ENCODE results near the gene FGF8. TPM values are rescaled to one million over a fixed set of nuclear protein-coding genes. Genes with fewer than 3 reads are reported as not detected.
A peak's percentile ranks its signal among the peaks of the same experiment; 100 is the strongest.

FGF8 gene
- total and polyA plus RNA-seq, 2 of the 13 experiments (the other 11 are each of a cell fraction or from before 2014, with no cell fraction given): not detected

GRCh38 chr10:101726115-101726387, 49.9 kb downstream of the FGF8 start (continued):
- TF ChIP-seq SALL2 (CRISPR knock-in tag; IDR thresholded peaks at IDR 0.05) (no peak), ZMAT3 (CRISPR knock-in tag; conservative IDR thresholded peaks at IDR 0.05) (no peak), SIN3A (IDR thresholded peaks at IDR 0.05; ENCODE audit: borderline replicate concordance, low read depth, low read length) (no peak), ERF (CRISPR knock-in tag; IDR thresholded peaks at IDR 0.05) (no peak), KDM1A (CRISPR knock-in tag; IDR thresholded peaks at IDR 0.05) (no peak), JARID2 (CRISPR knock-in tag; IDR thresholded peaks at IDR 0.05; ENCODE audit: insufficient replicate concordance) (no peak)
- TF ChIP-seq, protein P1, sequence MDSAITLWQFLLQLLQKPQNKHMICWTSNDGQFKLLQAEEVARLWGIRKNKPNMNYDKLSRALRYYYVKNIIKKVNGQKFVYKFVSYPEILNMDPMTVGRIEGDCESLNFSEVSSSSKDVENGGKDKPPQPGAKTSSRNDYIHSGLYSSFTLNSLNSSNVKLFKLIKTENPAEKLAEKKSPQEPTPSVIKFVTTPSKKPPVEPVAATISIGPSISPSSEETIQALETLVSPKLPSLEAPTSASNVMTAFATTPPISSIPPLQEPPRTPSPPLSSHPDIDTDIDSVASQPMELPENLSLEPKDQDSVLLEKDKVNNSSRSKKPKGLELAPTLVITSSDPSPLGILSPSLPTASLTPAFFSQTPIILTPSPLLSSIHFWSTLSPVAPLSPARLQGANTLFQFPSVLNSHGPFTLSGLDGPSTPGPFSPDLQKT (CRISPR knock-in tag; IDR thresholded peaks at IDR 0.05; ENCODE audit: borderline replicate concordance): no peak

DNA sequence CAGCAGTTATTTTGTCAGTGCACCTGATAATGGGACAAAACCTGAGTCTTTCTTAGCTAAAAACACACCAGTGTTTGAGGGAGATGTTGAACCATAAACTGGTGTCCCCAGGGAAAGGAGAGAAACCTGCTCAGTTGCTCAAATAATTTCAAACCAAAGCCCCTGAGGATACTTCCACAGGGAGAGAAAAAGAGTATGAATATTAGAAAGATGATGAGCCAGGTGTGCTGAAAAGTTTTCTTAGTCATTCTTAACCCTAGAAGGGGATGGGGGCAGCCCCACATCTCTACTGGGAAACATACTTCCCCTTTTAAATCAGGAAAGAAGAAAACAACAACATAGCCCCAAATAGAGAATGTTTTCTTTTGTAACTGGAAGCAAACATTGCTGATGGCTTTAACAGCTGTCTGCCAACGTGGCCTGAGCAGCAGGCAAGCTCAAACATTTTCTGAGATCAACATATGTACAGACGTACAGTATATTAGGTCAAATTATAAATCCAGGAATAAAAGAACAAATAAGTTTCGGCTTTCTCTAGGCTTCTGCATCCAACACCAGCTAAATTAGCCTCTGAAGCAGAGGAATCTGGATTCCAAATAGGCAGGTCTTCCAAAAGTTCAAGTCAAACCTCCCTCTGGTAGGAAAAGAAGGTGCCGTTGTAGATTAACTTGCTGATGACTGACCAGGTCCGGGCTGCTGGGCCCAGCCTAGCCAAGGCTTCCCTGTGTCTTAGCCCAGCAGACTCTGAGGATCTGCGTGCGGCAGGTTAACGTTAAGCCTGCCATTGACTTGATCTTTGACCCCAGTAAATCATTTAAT, 50.4 kb downstream of the FGF8 start:
- Histone ChIP-seq H3K4me1 (ENCODE audit: insufficient read depth, low read length) (peaks cover 18% of the 10 kb centered on the region), H3K79me2 (ENCODE audit: insufficient read depth, low read length) (no peaks in the 10 kb centered on the region), H4K20me1 (ENCODE audit: insufficient read depth, low read length) (no peaks in the 10 kb centered on the region), H3K27me3 (ENCODE audit: control insufficient read depth in 1 of 2, insufficient read depth in 2 of 2, low read length in 2 of 2) (peaks cover 0 to 6% of the 10 kb centered on the region in 2 experiments; a peak in 1 of 5 replicates), H3K9ac (ENCODE audit: insufficient read depth, low read depth, low read length) (no peak overlapping the region), H3K4me3 (replicated peaks in 1 of 3; ENCODE audit: insufficient read depth in 1 of 3, low read depth in 2 of 3, low read length in 3 of 3) (no peak overlapping the region; a peak in 1 of 6 replicates), H3K4me2 (ENCODE audit: low read depth, low read length) (peak overlapping the region; percentile 21), H3K27ac (ENCODE audit: extremely low read length, insufficient read depth, low read length) (no peak overlapping the region), H2AFZ (ENCODE audit: low read length) (no peak overlapping the region), H3K36me3 (replicated peaks in 1 of 2; ENCODE audit: control insufficient read depth in 1 of 2, insufficient read depth in 2 of 2, low read length in 2 of 2) (no peaks in the 10 kb centered on the region), H3K9me3 (ENCODE audit: low read length) (no peaks in the 10 kb centered on the region)
- TF ChIP-seq RELA (CRISPR knock-in tag; IDR thresholded peaks at IDR 0.05) (no peak), ATF3 (CRISPR knock-in tag; IDR thresholded peaks at IDR 0.05) (no peak), ZZZ3 (CRISPR knock-in tag; IDR thresholded peaks at IDR 0.05; ENCODE audit: borderline replicate concordance) (no peak), CAMTA2 (CRISPR knock-in tag; IDR thresholded peaks at IDR 0.05; ENCODE audit: borderline replicate concordance) (no peak)
- TF ChIP-seq, protein P2, sequence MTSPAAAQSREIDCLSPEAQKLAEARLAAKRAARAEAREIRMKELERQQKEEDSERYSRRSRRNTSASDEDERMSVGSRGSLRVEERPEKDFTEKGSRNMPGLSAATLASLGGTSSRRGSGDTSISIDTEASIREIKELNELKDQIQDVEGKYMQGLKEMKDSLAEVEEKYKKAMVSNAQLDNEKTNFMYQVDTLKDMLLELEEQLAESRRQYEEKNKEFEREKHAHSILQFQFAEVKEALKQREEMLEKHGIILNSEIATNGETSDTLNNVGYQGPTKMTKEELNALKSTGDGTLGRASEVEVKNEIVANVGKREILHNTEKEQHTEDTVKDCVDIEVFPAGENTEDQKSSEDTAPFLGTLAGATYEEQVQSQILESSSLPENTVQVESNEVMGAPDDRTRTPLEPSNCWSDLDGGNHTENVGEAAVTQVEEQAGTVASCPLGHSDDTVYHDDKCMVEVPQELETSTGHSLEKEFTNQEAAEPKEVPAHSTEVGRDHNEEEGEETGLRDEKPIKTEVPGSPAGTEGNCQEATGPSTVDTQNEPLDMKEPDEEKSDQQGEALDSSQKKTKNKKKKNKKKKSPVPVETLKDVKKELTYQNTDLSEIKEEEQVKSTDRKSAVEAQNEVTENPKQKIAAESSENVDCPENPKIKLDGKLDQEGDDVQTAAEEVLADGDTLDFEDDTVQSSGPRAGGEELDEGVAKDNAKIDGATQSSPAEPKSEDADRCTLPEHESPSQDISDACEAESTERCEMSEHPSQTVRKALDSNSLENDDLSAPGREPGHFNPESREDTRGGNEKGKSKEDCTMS (CRISPR knock-in tag; conservative IDR thresholded peaks at IDR 0.05): no peak
- POLR2A ChIA-PET: interaction anchor here (2.0 kb wide), 1 partner anchor 32 kb away, joined by 7 read pairs; no protein-coding TSS in a partner anchor
- DNase-seq (ENCODE audit: low spot score): no peak
- in situ Hi-C loops (cut with HindIII; ENCODE audit: extremely low pct_ligation_motif_present, low pct_unique_long_range_greater_than_20kb): no loop called here
- no peak for FAIRE-seq
- intact Hi-C loops (cut with micrococcal nuclease; ENCODE audit: unreplicated experiment): no loop called here
- WGBS (ENCODE audit: low lambda C conversion rate): 6% methylated on average over 7 of the region's 8 CpGs
- CTCF ChIA-PET (ENCODE audit: low intra/inter-chr PET ratio, low total read pairs): no interaction called here
- ATAC-seq: peak; percentile 76
- BruUV-seq (replicated peaks): no TSS peak
